ENCODE data around the gene ANKRD23.

DNA sequence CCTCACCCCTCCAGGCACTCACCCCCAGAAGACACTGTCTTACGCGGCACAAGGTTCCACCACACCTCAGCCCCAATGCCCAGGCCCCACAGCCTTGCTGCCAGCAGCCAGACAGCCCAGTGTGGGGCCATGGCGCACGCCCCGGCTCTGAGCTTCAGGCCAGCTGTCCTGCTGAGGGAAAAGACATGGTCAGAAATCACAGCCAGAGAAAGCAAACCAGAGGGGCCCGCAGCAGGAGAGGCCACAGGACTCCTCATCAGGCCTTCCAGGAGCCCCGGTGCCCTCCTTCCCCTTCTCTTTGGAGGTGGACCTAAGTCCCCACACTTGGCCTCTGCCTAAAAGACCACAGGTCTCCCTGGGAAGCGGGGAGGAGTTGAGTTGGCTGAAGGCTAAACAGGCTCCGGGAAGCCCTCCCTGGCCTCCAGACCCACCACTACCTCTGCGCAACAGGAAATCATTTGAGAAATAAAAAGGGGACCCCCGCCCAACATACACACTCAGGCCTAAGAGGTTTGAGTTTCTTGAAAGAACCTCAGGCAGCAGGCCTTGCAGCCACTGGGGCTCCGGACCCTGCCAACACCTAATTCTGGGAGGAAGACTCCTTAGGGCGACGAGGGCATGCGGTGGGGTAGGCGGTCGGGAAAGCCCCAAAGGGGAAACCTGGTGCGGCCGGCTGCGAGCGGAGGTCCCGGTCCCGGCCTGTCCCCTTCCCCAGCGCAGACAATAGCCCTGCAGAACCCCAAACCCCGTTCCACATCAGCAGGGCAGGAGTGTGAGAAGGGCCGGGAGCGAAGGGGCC is 24.1 kb upstream of the ANKRD23 start:
- TF ChIP-seq POLR2AphosphoS5 (IDR thresholded peaks at IDR 0.05; ENCODE audit: low read depth, low read length): no peak
- peak; percentile 14; the same call in 1 of the 2 replicates for TF ChIP-seq ZBTB8A (CRISPR knock-in tag; IDR thresholded peaks at IDR 0.05; ENCODE audit: borderline replicate concordance, low read depth)
- TF ChIP-seq, protein P1, sequence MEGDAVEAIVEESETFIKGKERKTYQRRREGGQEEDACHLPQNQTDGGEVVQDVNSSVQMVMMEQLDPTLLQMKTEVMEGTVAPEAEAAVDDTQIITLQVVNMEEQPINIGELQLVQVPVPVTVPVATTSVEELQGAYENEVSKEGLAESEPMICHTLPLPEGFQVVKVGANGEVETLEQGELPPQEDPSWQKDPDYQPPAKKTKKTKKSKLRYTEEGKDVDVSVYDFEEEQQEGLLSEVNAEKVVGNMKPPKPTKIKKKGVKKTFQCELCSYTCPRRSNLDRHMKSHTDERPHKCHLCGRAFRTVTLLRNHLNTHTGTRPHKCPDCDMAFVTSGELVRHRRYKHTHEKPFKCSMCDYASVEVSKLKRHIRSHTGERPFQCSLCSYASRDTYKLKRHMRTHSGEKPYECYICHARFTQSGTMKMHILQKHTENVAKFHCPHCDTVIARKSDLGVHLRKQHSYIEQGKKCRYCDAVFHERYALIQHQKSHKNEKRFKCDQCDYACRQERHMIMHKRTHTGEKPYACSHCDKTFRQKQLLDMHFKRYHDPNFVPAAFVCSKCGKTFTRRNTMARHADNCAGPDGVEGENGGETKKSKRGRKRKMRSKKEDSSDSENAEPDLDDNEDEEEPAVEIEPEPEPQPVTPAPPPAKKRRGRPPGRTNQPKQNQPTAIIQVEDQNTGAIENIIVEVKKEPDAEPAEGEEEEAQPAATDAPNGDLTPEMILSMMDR (CRISPR knock-in tag; IDR thresholded peaks at IDR 0.05): no peak
- TF ChIP-seq POLR2A (IDR thresholded peaks at IDR 0.05; ENCODE audit: insufficient read depth in 1 of 2, low read depth in 2 of 2, low read length in 2 of 2): no peak
- no peak for TF ChIP-seq RFXANK (CRISPR knock-in tag; IDR thresholded peaks at IDR 0.05)
- no peak for TF ChIP-seq FOXJ3 (CRISPR knock-in tag; IDR thresholded peaks at IDR 0.05; ENCODE audit: borderline replicate concordance)
- TF ChIP-seq ZNF589 (CRISPR knock-in tag; conservative IDR thresholded peaks at IDR 0.05): peak; percentile 21; the same call in 1 of the 2 replicates
- TF ChIP-seq TCF7L2 (IDR thresholded peaks at IDR 0.05; ENCODE audit: low read depth, low read length): no peak
- TF ChIP-seq ZFP36 (IDR thresholded peaks at IDR 0.05; ENCODE audit: borderline replicate concordance, low read depth, low read length, partially characterized antibody): no peak
- TF ChIP-seq, protein P2, sequence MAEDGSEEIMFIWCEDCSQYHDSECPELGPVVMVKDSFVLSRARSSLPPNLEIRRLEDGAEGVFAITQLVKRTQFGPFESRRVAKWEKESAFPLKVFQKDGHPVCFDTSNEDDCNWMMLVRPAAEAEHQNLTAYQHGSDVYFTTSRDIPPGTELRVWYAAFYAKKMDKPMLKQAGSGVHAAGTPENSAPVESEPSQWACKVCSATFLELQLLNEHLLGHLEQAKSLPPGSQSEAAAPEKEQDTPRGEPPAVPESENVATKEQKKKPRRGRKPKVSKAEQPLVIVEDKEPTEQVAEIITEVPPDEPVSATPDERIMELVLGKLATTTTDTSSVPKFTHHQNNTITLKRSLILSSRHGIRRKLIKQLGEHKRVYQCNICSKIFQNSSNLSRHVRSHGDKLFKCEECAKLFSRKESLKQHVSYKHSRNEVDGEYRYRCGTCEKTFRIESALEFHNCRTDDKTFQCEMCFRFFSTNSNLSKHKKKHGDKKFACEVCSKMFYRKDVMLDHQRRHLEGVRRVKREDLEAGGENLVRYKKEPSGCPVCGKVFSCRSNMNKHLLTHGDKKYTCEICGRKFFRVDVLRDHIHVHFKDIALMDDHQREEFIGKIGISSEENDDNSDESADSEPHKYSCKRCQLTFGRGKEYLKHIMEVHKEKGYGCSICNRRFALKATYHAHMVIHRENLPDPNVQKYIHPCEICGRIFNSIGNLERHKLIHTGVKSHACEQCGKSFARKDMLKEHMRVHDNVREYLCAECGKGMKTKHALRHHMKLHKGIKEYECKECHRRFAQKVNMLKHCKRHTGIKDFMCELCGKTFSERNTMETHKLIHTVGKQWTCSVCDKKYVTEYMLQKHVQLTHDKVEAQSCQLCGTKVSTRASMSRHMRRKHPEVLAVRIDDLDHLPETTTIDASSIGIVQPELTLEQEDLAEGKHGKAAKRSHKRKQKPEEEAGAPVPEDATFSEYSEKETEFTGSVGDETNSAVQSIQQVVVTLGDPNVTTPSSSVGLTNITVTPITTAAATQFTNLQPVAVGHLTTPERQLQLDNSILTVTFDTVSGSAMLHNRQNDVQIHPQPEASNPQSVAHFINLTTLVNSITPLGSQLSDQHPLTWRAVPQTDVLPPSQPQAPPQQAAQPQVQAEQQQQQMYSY (CRISPR knock-in tag; IDR thresholded peaks at IDR 0.05): no peak; the same call in 1 of the 2 replicates
- peak; percentile 62 for TF ChIP-seq YY1 (IDR thresholded peaks at IDR 0.05; ENCODE audit: insufficient read depth, insufficient replicate concordance, low read depth, low read length)
- TF ChIP-seq MAZ (IDR thresholded peaks at IDR 0.05; ENCODE audit: borderline replicate concordance, low read depth, low read length): no peak
- no peak for TF ChIP-seq MAZ (CRISPR knock-in tag; IDR thresholded peaks at IDR 0.05; ENCODE audit: low read depth)
- TF ChIP-seq FOXK1 (CRISPR knock-in tag; IDR thresholded peaks at IDR 0.05; ENCODE audit: borderline replicate concordance, low read depth): no peak

All from HepG2 (cell line).